ENCODE data around the gene ZBTB47.
A peak's percentile ranks its signal among the peaks of the same experiment; 100 is the strongest.

The ZBTB47 gene

GRCh38 chr3:42668413-42668760 is 14.9 kb downstream of the ZBTB47 start:
- Histone ChIP-seq H3K4me2 (no peak overlapping the region), H3K27me3 (no peaks in the 10 kb centered on the region), H4K20me1 (no peaks in the 10 kb centered on the region), H3K4me3 (no peak overlapping the region), H3K27ac (no peak overlapping the region), H3K4me1 (peaks cover 30 to 48% (median 41%) of the 10 kb centered on the region in 10 experiments), H3K9me3 (replicated peaks in 1 of 11) (peaks cover 0 to 14% (median 4%) of the 10 kb centered on the region in 11 experiments; a peak in 7 of 22 replicates), H3K9ac (no peak overlapping the region), H3K36me3 (peaks cover 0 to 5% (median 0%) of the 10 kb centered on the region in 11 experiments; a peak in 3 of 22 replicates)
- TF ChIP-seq Cebpa-rat (IDR thresholded peaks at IDR 0.05), result no peak

GRCh38 chr3:42668793-42669217 is 15.3 kb downstream of the ZBTB47 start:
- no peak for TF ChIP-seq Cebpa-rat (IDR thresholded peaks at IDR 0.05)

GRCh38 chr3:42670051-42670576 is 16.6 kb downstream of the ZBTB47 start:
- Histone ChIP-seq H3K27ac (no peak overlapping the region), H3K4me3 (no peak overlapping the region), H3K9ac (no peak overlapping the region), H3K4me1 (peaks cover 15 to 34% (median 23%) of the 10 kb centered on the region in 10 experiments), H3K27me3 (no peaks in the 10 kb centered on the region), H3K36me3 (peaks cover 0 to under 1% (median 0%) of the 10 kb centered on the region in 11 experiments; a peak in 2 of 22 replicates), H4K20me1 (no peaks in the 10 kb centered on the region), H3K9me3 (replicated peaks in 1 of 11) (peaks cover 0 to 24% (median 4%) of the 10 kb centered on the region in 11 experiments; a peak in 7 of 22 replicates), H3K4me2 (no peak overlapping the region)
- TF ChIP-seq Cebpa-rat (IDR thresholded peaks at IDR 0.05), result no peak

More at GRCh38 chr3:42668793-42669217, 15.3 kb downstream of the ZBTB47 start:
- Histone ChIP-seq H3K36me3 (peaks cover 0 to 5% (median 0%) of the 10 kb centered on the region in 11 experiments; a peak in 3 of 22 replicates), H3K9me3 (replicated peaks in 1 of 11) (peaks cover 0 to 18% (median 4%) of the 10 kb centered on the region in 11 experiments; a peak in 7 of 22 replicates), H3K4me3 (no peak overlapping the region), H3K4me1 (peaks cover 26 to 46% (median 36%) of the 10 kb centered on the region in 10 experiments), H3K9ac (no peak overlapping the region), H3K4me2 (no peak overlapping the region), H3K27ac (no peak overlapping the region), H4K20me1 (no peaks in the 10 kb centered on the region), H3K27me3 (no peaks in the 10 kb centered on the region)

- Histone ChIP-seq H3K9ac (no peak overlapping the region), H3K4me3 (no peak overlapping the region), H3K27me3 (no peaks in the 10 kb centered on the region), H3K4me1 (peaks cover 9 to 30% (median 18%) of the 10 kb centered on the region in 10 experiments; a peak in 19 of 20 replicates), H3K27ac (no peak overlapping the region), H4K20me1 (no peaks in the 10 kb centered on the region), H3K9me3 (replicated peaks in 1 of 11) (peaks cover under 1 to 27% (median 7%) of the 10 kb centered on the region in 11 experiments; a peak in 13 of 22 replicates), H3K4me2 (no peak overlapping the region), H3K36me3 (no peaks in the 10 kb centered on the region)
- no peak for TF ChIP-seq Cebpa-rat (IDR thresholded peaks at IDR 0.05)
Measured at GRCh38 chr3:42670670-42671069, 17.2 kb downstream of the ZBTB47 start.

- H3K36me3 ChIP-seq, result no peaks in the 10 kb centered on the region
Measured at GRCh38 chr3:42672515-42672914, 19.0 kb downstream of the ZBTB47 start.

GRCh38 chr3:42673082-42673481 is 19.6 kb downstream of the ZBTB47 start:
- Histone ChIP-seq H3K27me3 (no peaks in the 10 kb centered on the region), H3K27ac (peak overlapping the region in 4 of 11 experiments; percentile 21 to 75 (median 59); a peak in 6 of 22 replicates), H3K36me3 (no peaks in the 10 kb centered on the region), H3K4me2 (peak overlapping the region in 3 of 11 experiments; percentile 42 to 64 (median 63); a peak in 6 of 22 replicates), H3K9me3 (replicated peaks in 1 of 11) (peaks cover 8 to 51% (median 23%) of the 10 kb centered on the region in 11 experiments), H3K9ac (peak overlapping the region in 2 of 11 experiments; percentile 14 to 23; a peak in 2 of 22 replicates), H3K4me3 (no peak overlapping the region), H3K4me1 (peaks cover 0 to 24% (median 0%) of the 10 kb centered on the region in 10 experiments; a peak in 7 of 20 replicates), H4K20me1 (no peaks in the 10 kb centered on the region)
- no peak for TF ChIP-seq Cebpa-rat (IDR thresholded peaks at IDR 0.05)

More at GRCh38 chr3:42672515-42672914, 19.0 kb downstream of the ZBTB47 start:
- Histone ChIP-seq H3K4me1 (peaks cover 0 to 24% (median 5%) of the 10 kb centered on the region in 10 experiments; a peak in 13 of 20 replicates), H3K27me3 (no peaks in the 10 kb centered on the region), H3K9me3 (replicated peaks in 1 of 11) (peaks cover 7 to 45% (median 21%) of the 10 kb centered on the region in 11 experiments), H3K9ac (peak overlapping the region in 2 of 11 experiments; percentile 14 to 23; a peak in 2 of 22 replicates), H3K27ac (peak overlapping the region in 4 of 11 experiments; percentile 21 to 75 (median 59); a peak in 6 of 22 replicates), H3K4me3 (no peak overlapping the region), H3K4me2 (peak overlapping the region in 3 of 11 experiments; percentile 42 to 64 (median 63); a peak in 5 of 22 replicates), H4K20me1 (no peaks in the 10 kb centered on the region)
- TF ChIP-seq Cebpa-rat (IDR thresholded peaks at IDR 0.05), result no peak

GRCh38 chr3:42674146-42674545 is 20.6 kb downstream of the ZBTB47 start:
- H3K9ac ChIP-seq, result no peak overlapping the region
- TF ChIP-seq Cebpa-rat (IDR thresholded peaks at IDR 0.05), result no peak
- H3K4me1 ChIP-seq, result peaks cover 0 to 24% (median 0%) of the 10 kb centered on the region in 10 experiments; a peak in 6 of 20 replicates
- H3K9me3 ChIP-seq (replicated peaks in 1 of 11), result peaks cover 15 to 61% (median 28%) of the 10 kb centered on the region in 11 experiments
- no peaks in the 10 kb centered on the region for H4K20me1 ChIP-seq
- H3K4me2 ChIP-seq, result no peak overlapping the region
- H3K4me3 ChIP-seq, result no peak overlapping the region
- no peaks in the 10 kb centered on the region for H3K36me3 ChIP-seq
- H3K27me3 ChIP-seq, result no peaks in the 10 kb centered on the region
- H3K27ac ChIP-seq, result no peak overlapping the region

- Histone ChIP-seq H3K36me3 (no peaks in the 10 kb centered on the region), H3K9me3 (replicated peaks in 1 of 11) (peaks cover 14 to 58% (median 24%) of the 10 kb centered on the region in 11 experiments), H3K4me3 (no peak overlapping the region), H4K20me1 (no peaks in the 10 kb centered on the region), H3K9ac (no peak overlapping the region), H3K4me1 (peaks cover 0 to 29% (median 0%) of the 10 kb centered on the region in 10 experiments; a peak in 6 of 20 replicates), H3K4me2 (no peak overlapping the region), H3K27me3 (no peaks in the 10 kb centered on the region), H3K27ac (no peak overlapping the region)
- TF ChIP-seq Cebpa-rat (IDR thresholded peaks at IDR 0.05), result no peak
Measured at GRCh38 chr3:42675909-42676308, 22.4 kb downstream of the ZBTB47 start.

GRCh38 chr3:42678447-42678846 is 24.9 kb downstream of the ZBTB47 start:
- H3K36me3 ChIP-seq, result no peaks in the 10 kb centered on the region
- H3K4me1 ChIP-seq, result peaks cover 0 to 26% (median 4%) of the 10 kb centered on the region in 10 experiments; a peak in 13 of 20 replicates
- H3K9ac ChIP-seq, result no peak overlapping the region
- H3K9me3 ChIP-seq (replicated peaks in 1 of 11), result peaks cover 14 to 50% (median 24%) of the 10 kb centered on the region in 11 experiments
- no peaks in the 10 kb centered on the region for H3K27me3 ChIP-seq
- no peak overlapping the region for H3K4me3 ChIP-seq
- no peak overlapping the region for H3K27ac ChIP-seq
- no peaks in the 10 kb centered on the region for H4K20me1 ChIP-seq
- no peak for TF ChIP-seq Cebpa-rat (IDR thresholded peaks at IDR 0.05)
- H3K4me2 ChIP-seq, result no peak overlapping the region
